Prostate gland (tissue), 2 donors: Measurements from ENCODE around the gene USP22. TPM values are rescaled to one million over a fixed set of nuclear protein-coding genes. Genes with fewer than 3 reads are reported as not detected.

Experiments
- DNase-seq: peaks from one replicate; pipeline ENCODE4 v3.0.0-alpha.2; 2019; ENCODE audit warnings: low spot score
- H3K27ac ChIP-seq, 2 donors: fragments of 200-600 bp; sonication (generic); 2 replicates each; pipeline ENCODE4 v1.5.1; 2017 to 2019
- H3K27me3 ChIP-seq: fragments of 200-600 bp; sonication (generic); replicated peaks from 2 replicates; pipeline ENCODE4 v1.5.1; 2019; ENCODE audit not compliant: insufficient read depth
- H3K36me3 ChIP-seq, 2 donors: fragments of 200-600 bp; sonication (generic); 1 replicate in 1 of 2; 2 replicates in 1 of 2; pipeline versions ENCODE4 v1.5.1 to v1.8.1; 2017 to 2019
- H3K4me1 ChIP-seq: fragments of 200-600 bp; sonication (generic); replicated peaks from 2 replicates; pipeline ENCODE4 v1.5.1; 2019
- H3K4me3 ChIP-seq, 2 donors: fragments of 200-600 bp; sonication (generic); 2 replicates each; pipeline ENCODE4 v1.5.1; 2017 to 2019
- H3K9me3 ChIP-seq: fragments of 200-600 bp; sonication (generic); 2 replicates; pipeline ENCODE4 v1.5.1; 2017
- POLR2A ChIP-seq: fragments of 450-650 bp; IDR thresholded peaks from one replicate; pipeline ENCODE4 v1.6.1; 2016; ENCODE audit warnings: antibody characterized with exemption, mild to moderate bottlenecking
- POLR2AphosphoS5 ChIP-seq: sonication (generic); formaldehyde crosslinking; IDR thresholded peaks from one replicate; pipeline ENCODE4 v1.6.1; 2017; ENCODE audit warnings: antibody characterized with exemption
- WGBS: methylation state at CpG from one replicate; pipeline ENCODE4 v1.1.5; 2018; 5-methylcytosine and 5-hydroxymethylcytosine counted together
- intact Hi-C: fragments of 100-400 bp; cut with DNase I; formaldehyde crosslinking; loops from one replicate; pipeline ENCODE4 v1.14.2; 2022
- total RNA-seq, 2 donors: library from RNA; depleted of rRNA; stranded (reverse); fragments of >200 nt; gene quantifications; one replicate each; pipeline ENCODE4 v1.1.0, GENCODE V29; 2016
- TF ChIP-seq, protein P1 (sequence below), 4 experiments: fragments of 200-600 bp in 2 of 4; fragments of 450-650 bp in 2 of 4; sonication (generic) in 2 of 4; IDR thresholded peaks; 1 replicate in 3 of 4; 2 replicates in 1 of 4; pipeline ENCODE4 v1.5.1; 2016 to 2019; ENCODE audit warnings: antibody characterized with exemption in 4 of 4, mild to moderate bottlenecking in 2 of 4, moderate library complexity in 2 of 4

Gene USP22
- total RNA-seq, 2 donors from 2014 or later = 133 to 242 TPM

DNA sequence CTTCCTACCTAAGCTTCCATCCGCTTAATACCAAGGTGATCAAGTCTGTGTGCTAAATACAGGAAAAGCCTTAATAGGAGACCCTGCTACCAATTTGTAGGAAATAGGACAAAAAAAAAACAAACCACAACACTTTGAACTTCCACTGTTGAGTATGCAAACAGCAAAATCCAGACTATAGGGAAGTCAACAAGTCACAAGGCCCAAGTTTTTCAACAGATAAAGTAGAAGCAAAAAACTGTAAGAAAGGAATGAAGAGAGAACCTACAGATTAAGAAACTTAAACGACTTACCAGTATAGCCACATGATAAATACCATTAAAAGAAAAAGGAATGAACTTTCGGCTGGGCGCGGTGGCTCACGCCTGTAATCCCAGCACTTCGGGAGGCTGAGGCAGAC lies 7.4 kb downstream of the USP22 start:
- WGBS = 85% methylated on average over 7 of the region's 7 CpGs
- no peaks in the 10 kb centered on the region for H3K36me3 ChIP-seq
- TF ChIP-seq POLR2AphosphoS5 (no peak), POLR2A (no peak)
- TF ChIP-seq, protein P1, sequence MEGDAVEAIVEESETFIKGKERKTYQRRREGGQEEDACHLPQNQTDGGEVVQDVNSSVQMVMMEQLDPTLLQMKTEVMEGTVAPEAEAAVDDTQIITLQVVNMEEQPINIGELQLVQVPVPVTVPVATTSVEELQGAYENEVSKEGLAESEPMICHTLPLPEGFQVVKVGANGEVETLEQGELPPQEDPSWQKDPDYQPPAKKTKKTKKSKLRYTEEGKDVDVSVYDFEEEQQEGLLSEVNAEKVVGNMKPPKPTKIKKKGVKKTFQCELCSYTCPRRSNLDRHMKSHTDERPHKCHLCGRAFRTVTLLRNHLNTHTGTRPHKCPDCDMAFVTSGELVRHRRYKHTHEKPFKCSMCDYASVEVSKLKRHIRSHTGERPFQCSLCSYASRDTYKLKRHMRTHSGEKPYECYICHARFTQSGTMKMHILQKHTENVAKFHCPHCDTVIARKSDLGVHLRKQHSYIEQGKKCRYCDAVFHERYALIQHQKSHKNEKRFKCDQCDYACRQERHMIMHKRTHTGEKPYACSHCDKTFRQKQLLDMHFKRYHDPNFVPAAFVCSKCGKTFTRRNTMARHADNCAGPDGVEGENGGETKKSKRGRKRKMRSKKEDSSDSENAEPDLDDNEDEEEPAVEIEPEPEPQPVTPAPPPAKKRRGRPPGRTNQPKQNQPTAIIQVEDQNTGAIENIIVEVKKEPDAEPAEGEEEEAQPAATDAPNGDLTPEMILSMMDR (IDR thresholded peaks at IDR 0.05) = no peak
- H3K27ac ChIP-seq = peak overlapping the region in 1 of 2 donors; percentile 52
- peaks cover 13% of the 10 kb centered on the region for H3K4me1 ChIP-seq
- no peaks in the 10 kb centered on the region for H3K9me3 ChIP-seq
- H3K4me3 ChIP-seq = no peak overlapping the region
- intact Hi-C loops = no loop called here
- no peaks in the 10 kb centered on the region for H3K27me3 ChIP-seq
- DNase-seq = no peak

DNA sequence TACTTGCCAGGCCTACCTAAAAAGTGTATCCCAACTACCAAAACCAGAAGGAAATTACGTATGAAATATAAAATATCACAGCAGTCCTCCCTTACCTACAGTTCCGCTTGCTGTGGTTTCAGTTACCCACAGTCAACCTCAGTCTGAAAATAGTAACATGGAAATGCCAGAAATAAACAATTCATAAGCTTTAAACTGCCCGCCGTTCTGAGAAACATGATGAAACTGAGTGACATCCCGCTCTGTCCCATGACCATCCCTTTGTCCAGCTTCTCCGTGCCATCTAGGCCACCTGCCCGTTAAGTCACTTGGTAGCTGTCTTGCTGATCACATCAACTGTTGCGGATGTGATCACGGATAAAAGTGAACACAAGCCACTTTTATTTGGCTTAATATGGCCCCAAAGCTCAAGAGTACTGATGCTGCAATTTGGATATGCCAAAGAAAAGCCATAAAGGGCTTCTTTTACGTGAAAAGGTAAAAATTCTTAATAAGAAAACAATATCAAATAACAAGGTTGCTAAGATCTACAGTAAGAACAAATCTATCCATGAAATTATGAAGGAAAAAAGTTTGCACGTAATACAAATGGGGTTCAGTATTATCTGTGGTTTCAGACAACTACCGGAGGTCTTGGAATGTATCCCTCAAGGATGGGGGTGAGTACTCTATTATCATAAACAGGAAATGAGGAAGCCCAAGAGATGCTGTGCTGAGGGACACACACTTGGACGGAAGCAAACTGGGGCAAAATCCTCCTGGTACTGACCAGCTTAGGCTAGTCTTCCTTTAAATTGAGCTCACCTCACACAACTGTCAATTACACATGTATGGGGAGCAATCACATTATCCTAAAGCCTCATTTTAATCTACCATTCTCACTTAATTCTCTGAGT lies 8.2 kb downstream of the USP22 start:
- no peak for DNase-seq
- H3K36me3 ChIP-seq = no peaks in the 10 kb centered on the region
- H3K4me1 ChIP-seq = peaks cover 13% of the 10 kb centered on the region
- TF ChIP-seq, protein P1 (IDR thresholded peaks at IDR 0.05) = no peak
- TF ChIP-seq POLR2A = no peak
- no peak for TF ChIP-seq POLR2AphosphoS5
- no peak overlapping the region for H3K4me3 ChIP-seq
- intact Hi-C loops = no loop called here
- no peaks in the 10 kb centered on the region for H3K9me3 ChIP-seq
- H3K27ac ChIP-seq = peak overlapping the region; percentile 44 to 52
- no peaks in the 10 kb centered on the region for H3K27me3 ChIP-seq
- WGBS = 37% methylated on average over 13 of the region's 13 CpGs

DNA sequence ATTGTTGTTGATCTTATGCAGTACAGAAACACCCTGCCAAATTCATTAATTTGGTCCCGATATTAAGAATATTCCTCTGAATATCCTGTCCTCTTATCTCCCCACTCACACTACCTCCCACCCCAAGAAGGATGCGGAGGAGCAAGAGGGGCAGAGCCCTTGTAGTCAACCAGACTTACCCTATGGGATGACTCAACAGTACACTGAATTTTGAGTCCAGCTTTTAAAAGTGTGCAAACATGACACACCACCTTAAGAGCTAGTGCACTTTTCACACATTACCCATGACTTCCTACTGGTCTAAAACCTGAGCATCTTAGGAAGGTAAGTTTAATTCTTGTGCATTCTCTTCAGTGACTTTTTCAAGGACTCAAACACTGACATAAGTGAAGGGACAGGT lies 9.5 kb downstream of the USP22 start:
- no peaks in the 10 kb centered on the region for H3K36me3 ChIP-seq
- no peak overlapping the region for H3K4me3 ChIP-seq
- TF ChIP-seq POLR2A (no peak), POLR2AphosphoS5 (no peak)
- TF ChIP-seq, protein P1 (IDR thresholded peaks at IDR 0.05) = no peak
- no peaks in the 10 kb centered on the region for H3K9me3 ChIP-seq
- DNase-seq = no peak
- WGBS = 49% methylated on average over 2 of the region's 2 CpGs
- intact Hi-C loops = no loop called here
- peaks cover 13% of the 10 kb centered on the region for H3K4me1 ChIP-seq
- no peaks in the 10 kb centered on the region for H3K27me3 ChIP-seq
- peak overlapping the region in 1 of 2 donors; percentile 52 for H3K27ac ChIP-seq

DNA sequence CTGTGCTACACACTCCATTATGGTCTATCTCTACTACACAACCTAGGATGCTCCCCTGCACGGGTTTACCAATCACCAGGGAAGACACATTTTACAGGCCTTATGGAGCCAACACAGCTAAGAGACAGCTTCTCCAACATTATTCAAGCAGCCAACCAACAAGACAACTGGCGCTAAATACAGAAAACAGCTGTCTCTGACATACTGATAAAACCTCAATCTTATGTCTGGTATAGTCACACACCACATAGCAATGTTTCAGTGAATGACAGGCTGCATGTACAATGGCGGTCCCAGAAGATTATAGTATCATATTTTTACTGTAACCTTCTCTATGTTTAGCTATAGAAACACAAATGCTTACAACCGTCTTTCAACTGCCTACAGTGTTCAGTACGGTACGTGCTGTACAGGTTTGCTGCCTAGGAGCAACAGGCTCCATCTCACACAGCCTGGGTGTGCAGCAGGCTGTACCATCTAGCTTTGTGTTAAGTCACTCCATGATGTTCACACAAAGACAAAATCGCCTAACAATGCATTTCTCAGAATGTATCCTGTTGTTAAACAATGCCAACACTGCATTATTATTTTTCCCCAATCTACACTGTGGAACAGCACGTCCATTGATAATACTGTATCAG lies 10.9 kb downstream of the USP22 start:
- DNase-seq = no peak
- no peak overlapping the region for H3K27ac ChIP-seq
- no peak overlapping the region for H3K4me3 ChIP-seq
- no peaks in the 10 kb centered on the region for H3K36me3 ChIP-seq
- TF ChIP-seq POLR2AphosphoS5 (no peak), POLR2A (no peak)
- TF ChIP-seq, protein P1 (IDR thresholded peaks at IDR 0.05) = no peak
- no peaks in the 10 kb centered on the region for H3K27me3 ChIP-seq
- peaks cover 9% of the 10 kb centered on the region for H3K4me1 ChIP-seq
- H3K9me3 ChIP-seq = no peaks in the 10 kb centered on the region
- intact Hi-C loops = no loop called here
- 48% methylated on average over 8 of the region's 8 CpGs for WGBS
